ENCODE data around the gene RYK.

RYK gene

DNA sequence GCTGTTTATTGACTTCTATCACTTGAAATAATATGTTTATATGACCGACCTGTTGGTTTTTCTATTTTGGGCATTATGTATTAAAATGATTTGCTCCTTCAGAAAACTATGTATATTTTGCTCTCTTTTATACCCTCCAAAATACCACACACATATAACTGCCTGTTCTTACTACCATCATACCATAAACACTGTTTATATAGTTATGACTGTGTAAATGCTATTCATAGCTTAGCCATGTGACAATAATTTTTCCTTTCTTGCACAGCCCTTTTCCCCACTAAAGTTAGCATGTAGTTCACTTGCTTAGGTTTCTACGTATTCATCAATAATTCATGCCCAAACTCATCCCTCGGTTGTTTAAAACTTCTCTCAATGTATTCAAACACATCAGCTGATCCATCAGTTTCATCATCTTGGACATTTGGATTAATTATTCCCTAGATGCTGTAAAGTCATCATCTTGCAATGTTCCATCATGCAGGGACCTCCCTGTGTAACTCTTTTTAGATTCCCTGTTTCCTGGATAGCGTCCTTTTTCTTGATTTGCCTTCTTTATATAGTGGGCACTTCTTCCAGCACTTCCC is 8.2 kb upstream of the RYK start:
- Histone ChIP-seq H3K79me2 (ENCODE audit: control insufficient read depth, low read length) (no peaks in the 10 kb centered on the region), H3K4me1 (ENCODE audit: control insufficient read depth, low read length) (no peaks in the 10 kb centered on the region), H3K4me2 (ENCODE audit: low read length) (no peak overlapping the region), H3K4me3 (ENCODE audit: low read length) (no peak overlapping the region), H3K9me3 (ENCODE audit: control insufficient read depth, insufficient read depth, low read length) (no peaks in the 10 kb centered on the region), H4K20me1 (ENCODE audit: control insufficient read depth, insufficient read depth, low read depth, low read length) (no peaks in the 10 kb centered on the region), H3K27me3 (ENCODE audit: control insufficient read depth, low read length) (peaks cover 33% of the 10 kb centered on the region), H3F3A (ENCODE audit: control insufficient read depth, insufficient read depth) (no peaks in the 10 kb centered on the region), H3K36me3 (ENCODE audit: control insufficient read depth, low read length) (no peaks in the 10 kb centered on the region), H3K27ac (ENCODE audit: low read depth, low read length) (no peak overlapping the region), H3K9me2 (replicated peaks; ENCODE audit: control insufficient read depth, low read length) (no peaks in the 10 kb centered on the region)
- TF ChIP-seq, protein P1, sequence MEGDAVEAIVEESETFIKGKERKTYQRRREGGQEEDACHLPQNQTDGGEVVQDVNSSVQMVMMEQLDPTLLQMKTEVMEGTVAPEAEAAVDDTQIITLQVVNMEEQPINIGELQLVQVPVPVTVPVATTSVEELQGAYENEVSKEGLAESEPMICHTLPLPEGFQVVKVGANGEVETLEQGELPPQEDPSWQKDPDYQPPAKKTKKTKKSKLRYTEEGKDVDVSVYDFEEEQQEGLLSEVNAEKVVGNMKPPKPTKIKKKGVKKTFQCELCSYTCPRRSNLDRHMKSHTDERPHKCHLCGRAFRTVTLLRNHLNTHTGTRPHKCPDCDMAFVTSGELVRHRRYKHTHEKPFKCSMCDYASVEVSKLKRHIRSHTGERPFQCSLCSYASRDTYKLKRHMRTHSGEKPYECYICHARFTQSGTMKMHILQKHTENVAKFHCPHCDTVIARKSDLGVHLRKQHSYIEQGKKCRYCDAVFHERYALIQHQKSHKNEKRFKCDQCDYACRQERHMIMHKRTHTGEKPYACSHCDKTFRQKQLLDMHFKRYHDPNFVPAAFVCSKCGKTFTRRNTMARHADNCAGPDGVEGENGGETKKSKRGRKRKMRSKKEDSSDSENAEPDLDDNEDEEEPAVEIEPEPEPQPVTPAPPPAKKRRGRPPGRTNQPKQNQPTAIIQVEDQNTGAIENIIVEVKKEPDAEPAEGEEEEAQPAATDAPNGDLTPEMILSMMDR (IDR thresholded peaks at IDR 0.05; ENCODE audit: low read depth, low read length, poor library complexity, severe bottlenecking) = no peak
- TF ChIP-seq EZH2phosphoT487 (IDR thresholded peaks at IDR 0.05; ENCODE audit: borderline replicate concordance, low read length) = no peak

GRCh38 chr3:134255404-134255803 is 4.7 kb upstream of the RYK start:
- Histone ChIP-seq H3K27me3 (ENCODE audit: control insufficient read depth, low read length) (peaks cover 25% of the 10 kb centered on the region), H3K27ac (ENCODE audit: low read depth, low read length) (no peak overlapping the region), H3K4me1 (ENCODE audit: control insufficient read depth, low read length) (peaks cover 18% of the 10 kb centered on the region), H3K36me3 (ENCODE audit: control insufficient read depth, low read length) (no peaks in the 10 kb centered on the region), H3K4me3 (ENCODE audit: low read length) (no peak overlapping the region), H3F3A (ENCODE audit: control insufficient read depth, insufficient read depth) (no peaks in the 10 kb centered on the region), H4K20me1 (ENCODE audit: control insufficient read depth, insufficient read depth, low read depth, low read length) (no peaks in the 10 kb centered on the region), H3K79me2 (ENCODE audit: control insufficient read depth, low read length) (no peaks in the 10 kb centered on the region), H3K9me3 (ENCODE audit: control insufficient read depth, insufficient read depth, low read length) (no peaks in the 10 kb centered on the region), H3K9me2 (replicated peaks; ENCODE audit: control insufficient read depth, low read length) (no peaks in the 10 kb centered on the region), H3K4me2 (ENCODE audit: low read length) (no peak overlapping the region)
- TF ChIP-seq EZH2phosphoT487 (IDR thresholded peaks at IDR 0.05; ENCODE audit: borderline replicate concordance, low read length) = no peak

DNA sequence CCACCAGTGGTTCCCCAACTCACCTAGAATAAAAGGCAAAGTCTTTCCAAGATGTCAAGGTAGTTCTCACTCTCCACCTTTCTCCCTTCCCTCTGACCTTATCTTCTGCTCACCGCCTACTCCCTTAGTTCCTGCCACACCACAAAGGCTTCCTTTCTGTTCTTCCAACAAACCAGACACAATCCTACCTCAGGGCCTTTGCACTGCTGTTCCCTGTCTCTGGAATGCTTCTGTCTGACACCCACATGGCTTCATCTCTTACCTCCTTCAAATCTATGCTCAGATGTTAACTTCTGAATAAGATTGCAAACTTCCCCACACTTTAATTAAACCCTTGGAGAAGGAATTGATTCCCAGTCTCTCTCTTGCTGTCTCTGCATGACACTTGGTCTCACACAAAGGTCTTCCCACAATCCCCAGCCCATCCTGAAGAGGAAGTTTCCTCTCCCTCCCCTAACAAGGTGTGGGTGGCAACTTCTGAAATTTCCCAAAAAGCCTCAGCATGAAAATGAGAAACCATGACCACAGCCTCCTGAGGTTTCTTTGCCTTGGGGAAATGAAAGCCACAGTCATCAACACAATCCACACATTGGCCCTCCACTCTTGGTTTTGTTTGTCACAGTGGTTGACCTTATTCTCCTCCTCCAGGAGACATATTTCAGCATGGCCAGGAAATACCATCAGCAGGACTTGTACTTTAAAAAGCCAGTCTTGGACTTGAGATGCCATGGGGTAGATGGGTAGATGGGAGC is 3.0 kb upstream of the RYK start:
- no peaks in the 10 kb centered on the region for H3K36me3 ChIP-seq (ENCODE audit: control insufficient read depth, low read length)
- H3K9me3 ChIP-seq (ENCODE audit: control insufficient read depth, insufficient read depth, low read length) = no peaks in the 10 kb centered on the region
- no peak overlapping the region for H3K4me2 ChIP-seq (ENCODE audit: low read length)
- no peak overlapping the region for H3K27ac ChIP-seq (ENCODE audit: low read depth, low read length)
- H3K4me3 ChIP-seq (ENCODE audit: low read length) = no peak overlapping the region
- peaks cover 26% of the 10 kb centered on the region for H3K4me1 ChIP-seq (ENCODE audit: control insufficient read depth, low read length)
- no peaks in the 10 kb centered on the region for H3K9me2 ChIP-seq (replicated peaks; ENCODE audit: control insufficient read depth, low read length)
- TF ChIP-seq, protein P1 (IDR thresholded peaks at IDR 0.05; ENCODE audit: low read depth, low read length, poor library complexity, severe bottlenecking) = no peak
- TF ChIP-seq EZH2phosphoT487 (IDR thresholded peaks at IDR 0.05; ENCODE audit: borderline replicate concordance, low read length) = no peak
- peaks cover 11% of the 10 kb centered on the region for H3K79me2 ChIP-seq (ENCODE audit: control insufficient read depth, low read length)
- peaks cover 22% of the 10 kb centered on the region for H3K27me3 ChIP-seq (ENCODE audit: control insufficient read depth, low read length)
- peaks cover 8% of the 10 kb centered on the region for H3F3A ChIP-seq (ENCODE audit: control insufficient read depth, insufficient read depth)
- H4K20me1 ChIP-seq (ENCODE audit: control insufficient read depth, insufficient read depth, low read depth, low read length) = peaks cover 8% of the 10 kb centered on the region

DNA sequence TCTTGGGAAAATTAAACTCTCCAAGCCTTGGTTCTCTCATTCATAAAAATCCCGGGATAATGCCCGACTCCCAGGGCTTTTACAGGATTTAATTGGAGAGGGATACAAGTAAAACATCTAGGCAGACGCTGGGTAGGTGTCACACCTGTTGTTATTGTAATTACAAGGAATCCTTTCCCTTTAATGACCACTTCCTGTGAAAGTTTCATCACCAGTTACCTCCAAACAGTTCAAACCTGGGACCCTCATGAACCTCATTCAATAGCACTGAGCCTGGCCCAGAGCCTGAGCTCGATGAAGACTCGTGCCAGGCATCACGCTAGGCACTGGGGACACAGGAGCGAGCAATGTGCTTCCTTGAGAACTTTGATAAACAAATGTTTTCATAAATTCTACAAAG is 2.1 kb upstream of the RYK start:
- Histone ChIP-seq H3K4me3 (ENCODE audit: low read length) (no peak overlapping the region), H3K9me2 (replicated peaks; ENCODE audit: control insufficient read depth, low read length) (no peaks in the 10 kb centered on the region), H4K20me1 (ENCODE audit: control insufficient read depth, insufficient read depth, low read depth, low read length) (peaks cover 13% of the 10 kb centered on the region), H3K79me2 (ENCODE audit: control insufficient read depth, low read length) (peaks cover 20% of the 10 kb centered on the region), H3K36me3 (ENCODE audit: control insufficient read depth, low read length) (no peaks in the 10 kb centered on the region), H3K27me3 (ENCODE audit: control insufficient read depth, low read length) (peaks cover 25% of the 10 kb centered on the region), H3K27ac (ENCODE audit: low read depth, low read length) (no peak overlapping the region), H3K4me1 (ENCODE audit: control insufficient read depth, low read length) (peaks cover 26% of the 10 kb centered on the region), H3K4me2 (ENCODE audit: low read length) (no peak overlapping the region), H3F3A (ENCODE audit: control insufficient read depth, insufficient read depth) (peaks cover 8% of the 10 kb centered on the region), H3K9me3 (ENCODE audit: control insufficient read depth, insufficient read depth, low read length) (no peaks in the 10 kb centered on the region)
- TF ChIP-seq, protein P1 (IDR thresholded peaks at IDR 0.05; ENCODE audit: low read depth, low read length, poor library complexity, severe bottlenecking) = no peak
- no peak for TF ChIP-seq EZH2phosphoT487 (IDR thresholded peaks at IDR 0.05; ENCODE audit: borderline replicate concordance, low read length)
